H1 (cell line): ENCODE data around the gene AP4M1. TPM values are rescaled to one million over a fixed set of nuclear protein-coding genes. Genes with fewer than 3 reads are reported as not detected.

Experiments used
- CTCF ChIA-PET: fragments of 300-600 bp; sonication (Branson Sonifier 250); formaldehyde crosslinking; loops from one replicate; lab custom pipeline; 2021; ENCODE audit not compliant: partially characterized antibody; lab: Charles Lee
- POLR2A ChIA-PET: fragments of 300-600 bp; sonication (Branson Sonifier 250); formaldehyde crosslinking; loops from one replicate; lab custom pipeline; 2021; ENCODE audit warnings: inconsistent platforms; ENCODE audit not compliant: partially characterized antibody; lab: Charles Lee
- DNase-seq, 2 experiments: peaks; one replicate each; pipeline versions ENCODE4 v3.0.0 to v3.0.0-alpha.2; 2010 to 2022; ENCODE audit warnings: low spot score in 2 of 2, low read depth in 1 of 2, mixed read lengths in 1 of 2
- FAIRE-seq: peaks from 2 replicates; lab custom pipeline; 2011; peaks lifted over from hg19 to GRCh38; lab: Jason Lieb, UNC
- H2AFZ ChIP-seq: 2 replicates; pipeline ENCODE4 v1.8.1; 2012; ENCODE audit warnings: low read length, inconsistent platforms
- H2AK5ac ChIP-seq: 2 replicates; pipeline ENCODE4 v1.6.1; 2013; ENCODE audit warnings: low read depth, low read length
- H2BK120ac ChIP-seq: replicated peaks from 2 replicates; pipeline ENCODE3; 2013; ENCODE audit warnings: low read depth, low read length, inconsistent platforms
- H2BK12ac ChIP-seq: 2 replicates; pipeline ENCODE4 v1.6.1; 2013; ENCODE audit warnings: low read depth, low read length
- H2BK15ac ChIP-seq: 2 replicates; pipeline ENCODE4 v1.6.1; 2013; ENCODE audit warnings: low read length
- H2BK20ac ChIP-seq: 2 replicates; pipeline ENCODE4 v1.6.1; 2013; ENCODE audit warnings: low read length
- H2BK5ac ChIP-seq: 2 replicates; pipeline ENCODE4 v1.6.1; 2013; ENCODE audit warnings: low read depth, low read length
- H3K14ac ChIP-seq: 2 replicates; pipeline ENCODE4 v1.6.1; 2013; ENCODE audit warnings: inconsistent platforms; ENCODE audit not compliant: insufficient read length
- H3K18ac ChIP-seq: 2 replicates; pipeline ENCODE4 v1.6.1; 2013; ENCODE audit warnings: low read length; ENCODE audit errors: extremely low read depth
- H3K23ac ChIP-seq: 2 replicates; pipeline ENCODE4 v1.6.1; 2013; ENCODE audit warnings: inconsistent platforms; ENCODE audit not compliant: insufficient read length
- H3K23me2 ChIP-seq: 2 replicates; pipeline ENCODE4 v1.6.1; 2013; ENCODE audit warnings: low read depth, low read length
- H3K27ac ChIP-seq: 2 replicates; pipeline ENCODE4 v1.6.1; 2011; ENCODE audit warnings: low read depth, low read length, inconsistent platforms
- H3K27me3 ChIP-seq, 4 experiments: replicated peaks in 1 of 4; 1 replicate in 1 of 4; 2 replicates in 3 of 4; pipeline versions ENCODE4 v1.6.1 to v1.8.1; 2011 to 2013; ENCODE audit warnings: low read length in 3 of 4, mild to moderate bottlenecking in 3 of 4, inconsistent platforms in 2 of 4, mixed read lengths in 2 of 4, moderate library complexity in 1 of 4; ENCODE audit not compliant: control insufficient read depth in 3 of 4, insufficient read depth in 3 of 4; ENCODE audit errors: extremely low read depth in 1 of 4
- H3K36me3 ChIP-seq, 4 experiments: 2 replicates each; pipeline versions ENCODE4 v1.6.1 to v1.8.1; 2011 to 2013; ENCODE audit warnings: mild to moderate bottlenecking in 4 of 4, low read length in 3 of 4, moderate library complexity in 2 of 4, control low read depth in 1 of 4, inconsistent platforms in 1 of 4; ENCODE audit not compliant: insufficient read depth in 4 of 4, control insufficient read depth in 2 of 4
- H3K4ac ChIP-seq: replicated peaks from 2 replicates; pipeline ENCODE3; 2013; ENCODE audit warnings: low read length, low read depth, mixed read lengths, inconsistent platforms; ENCODE audit not compliant: insufficient read length
- H3K4me1 ChIP-seq, 4 experiments: replicated peaks in 1 of 4; 1 replicate in 1 of 4; 2 replicates in 3 of 4; pipeline versions ENCODE4 v1.6.1 to v1.8.1; 2011 to 2013; ENCODE audit warnings: low read length in 3 of 4, inconsistent platforms in 2 of 4, mixed read lengths in 1 of 4; ENCODE audit not compliant: insufficient read depth in 4 of 4, control insufficient read depth in 3 of 4
- H3K4me2 ChIP-seq, 2 experiments: 2 replicates each; pipeline versions ENCODE4 v1.6.1 to v1.8.1; 2011 to 2013; ENCODE audit warnings: low read depth in 2 of 2, low read length in 2 of 2, control low read depth in 1 of 2, inconsistent platforms in 1 of 2, mild to moderate bottlenecking in 1 of 2; ENCODE audit not compliant: insufficient read depth in 1 of 2
- H3K4me3 ChIP-seq, 4 experiments: fragments of 200-600, 300-600 bp in 1 of 4; sonication (generic), shearing (Covaris generic), sonication (Bioruptor Twin) in 1 of 4; 2 replicates each; pipeline versions ENCODE4 v1.5.1 to v1.8.1; 2011 to 2016; ENCODE audit warnings: low read length in 4 of 4, low read depth in 3 of 4, control low read depth in 2 of 4, inconsistent platforms in 2 of 4, mild to moderate bottlenecking in 2 of 4, mixed read lengths in 1 of 4, moderate library complexity in 1 of 4; ENCODE audit not compliant: insufficient read depth in 2 of 4; ENCODE audit errors: extremely low read depth in 1 of 4
- H3K56ac ChIP-seq: replicated peaks from 2 replicates; pipeline ENCODE3; 2013; ENCODE audit warnings: low read depth, mild to moderate bottlenecking, mixed read lengths, low read length, inconsistent platforms; ENCODE audit not compliant: insufficient read length
- H3K79me1 ChIP-seq: 2 replicates; pipeline ENCODE4 v1.6.1; 2013; ENCODE audit warnings: low read depth, low read length, control low read depth
- H3K79me2 ChIP-seq, 2 experiments: 2 replicates each; pipeline versions ENCODE4 v1.6.1 to v1.8.1; 2012 to 2013; ENCODE audit warnings: low read length in 2 of 2, mild to moderate bottlenecking in 2 of 2, inconsistent platforms in 1 of 2; ENCODE audit not compliant: insufficient read depth in 2 of 2, control insufficient read depth in 1 of 2
- H3K9ac ChIP-seq, 4 experiments: replicated peaks in 1 of 4; 1 replicate in 1 of 4; 2 replicates in 3 of 4; pipeline versions ENCODE4 v1.6.1 to v1.8.1; 2011 to 2013; ENCODE audit warnings: low read depth in 3 of 4, low read length in 3 of 4, control low read depth in 2 of 4, mild to moderate bottlenecking in 2 of 4, moderate library complexity in 2 of 4, inconsistent platforms in 1 of 4; ENCODE audit errors: extremely low read depth in 1 of 4
- H3K9me3 ChIP-seq, 2 experiments: 2 replicates each; pipeline versions ENCODE4 v1.6.1 to v1.8.1; 2012 to 2013; ENCODE audit warnings: mild to moderate bottlenecking in 2 of 2, moderate library complexity in 2 of 2, control low read depth in 1 of 2, inconsistent platforms in 1 of 2, low read depth in 1 of 2, low read length in 1 of 2, mixed read lengths in 1 of 2; ENCODE audit not compliant: insufficient read depth in 2 of 2
- H4K20me1 ChIP-seq, 2 experiments: replicated peaks in 1 of 2; 2 replicates each; pipeline versions ENCODE3 to v1.8.1; 2011 to 2013; ENCODE audit warnings: inconsistent platforms in 2 of 2, low read length in 2 of 2, mild to moderate bottlenecking in 1 of 2; ENCODE audit not compliant: insufficient read depth in 2 of 2, control insufficient read depth in 1 of 2
- H4K5ac ChIP-seq: 2 replicates; pipeline ENCODE4 v1.6.1; 2013; ENCODE audit warnings: low read length, low read depth, mixed read lengths, inconsistent platforms; ENCODE audit not compliant: insufficient read length
- H4K8ac ChIP-seq: 2 replicates; pipeline ENCODE4 v1.8.0; 2013; ENCODE audit warnings: mild to moderate bottlenecking, moderate library complexity, low read length, inconsistent platforms; ENCODE audit not compliant: insufficient read depth; ENCODE audit errors: extremely low read depth
- H4K91ac ChIP-seq: replicated peaks from 2 replicates; pipeline ENCODE3; 2013; ENCODE audit warnings: low read length, mixed read lengths, inconsistent platforms; ENCODE audit not compliant: insufficient read length
- KDM4A ChIP-seq: IDR thresholded peaks from one replicate; pipeline ENCODE4 v1.7.1; 2012; ENCODE audit warnings: low read depth, mild to moderate bottlenecking, moderate library complexity, low read length, inconsistent platforms; ENCODE audit not compliant: severe bottlenecking
- WGBS, 2 experiments: shearing (Covaris generic) in 1 of 2; methylation state at CpG; one replicate each; pipeline versions ENCODE4 v1.1.6 to v1.1.7; 2013 to 2015; ENCODE audit warnings: low lambda C conversion rate in 2 of 2, mixed read lengths in 2 of 2, inconsistent platforms in 1 of 2, low coverage in 1 of 2, missing lambda C conversion rate in 1 of 2; ENCODE audit not compliant: insufficient replicate concordance in 2 of 2, insufficient coverage in 1 of 2, insufficient read length in 1 of 2; ENCODE audit errors: extremely low coverage in 1 of 2, missing lambda C conversion rate in 1 of 2; 5-methylcytosine and 5-hydroxymethylcytosine counted together
- polyA plus RNA-seq, 7 experiments: library from polyadenylated mRNA; depleted of rRNA in 3 of 7; stranded (reverse) in 5 of 7; unstranded in 2 of 7; fragments of >200 nt in 5 of 7; fragments of 200-250 nt in 2 of 7; gene quantifications; 1 replicate in 5 of 7; 2 replicates in 1 of 7; 4 replicates in 1 of 7; pipeline versions ENCODE4 v1.2.1 to v1.2.3, GENCODE V29; 2011 to 2013; ENCODE audit warnings: missing spikeins in 2 of 7, mixed read lengths in 2 of 7
- total RNA-seq: library from RNA; stranded (reverse); fragmentation: NEBNext Ultra II Directional; extraction: Animal tissue kit (Norgen Biotek cat#: 25700); gene quantifications from 2 replicates; pipeline ENCODE4 v1.2.1, GENCODE V29; 2021

Gene AP4M1
- total and polyA plus RNA-seq, 2 of the 8 experiments (the other 6 are each of a cell fraction or from before 2014, with no cell fraction given) = 15.2 to 16.6 TPM

GRCh38 chr7:100120733-100121036, 19.2 kb downstream of the AP4M1 start:
- no peak for FAIRE-seq
- H4K8ac ChIP-seq = no peak overlapping the region
- POLR2A ChIA-PET = interaction anchor here (1.1 to 19.1 kb wide), 8 partner anchors 9 to 47 kb away, joined by 4 to 414 read pairs (median 7); partner anchors contain the start of genes AP4M1, COPS6, GAL3ST4 and MCM7
- H4K20me1 ChIP-seq = peaks cover 0 to 1% of the 10 kb centered on the region in 2 experiments
- H3K27ac ChIP-seq = no peak overlapping the region
- no peak overlapping the region for H3K56ac ChIP-seq
- no peak overlapping the region for H2BK20ac ChIP-seq
- no peak overlapping the region for H3K9ac ChIP-seq
- no peaks in the 10 kb centered on the region for H3K27me3 ChIP-seq
- peaks cover 8% of the 10 kb centered on the region for H3K23me2 ChIP-seq
- no peak overlapping the region for H4K5ac ChIP-seq
- H3K14ac ChIP-seq = no peak overlapping the region
- peaks cover 0 to 6% of the 10 kb centered on the region in 2 experiments; a peak in 1 of 4 replicates for H3K79me2 ChIP-seq
- CTCF ChIA-PET = interaction anchor here (0.7 to 1.6 kb wide), 4 partner anchors 10 to 96 kb away, joined by 3 to 10 read pairs (median 4); no protein-coding TSS in a partner anchor
- H4K91ac ChIP-seq = no peak overlapping the region
- no peak for DNase-seq
- no peak overlapping the region for H2BK5ac ChIP-seq
- WGBS, 2 experiments = 89% methylated on average over 1 of the region's 1 CpG; no CpG with 5 or more reads in 1 of the 2 experiments
- H3K4ac ChIP-seq = no peak overlapping the region
- H3K36me3 ChIP-seq = no peaks in the 10 kb centered on the region
- H3K18ac ChIP-seq = no peak overlapping the region
- H3K9me3 ChIP-seq = no peaks in the 10 kb centered on the region
- no peak overlapping the region for H2BK120ac ChIP-seq
- H2AK5ac ChIP-seq = no peak overlapping the region
- H2BK12ac ChIP-seq = no peak overlapping the region
- peak overlapping the region in 3 of 4 experiments; percentile 75 to 98 (median 92); a peak in 4 of 8 replicates for H3K4me3 ChIP-seq
- H3K4me2 ChIP-seq = peak overlapping the region; percentile 74 to 92
- H2AFZ ChIP-seq = no peak overlapping the region
- H3K79me1 ChIP-seq = 0 out of 2 replicates have a peak, but pooled peaks cover 4% of the 10 kb centered on the region
- no peak overlapping the region for H3K23ac ChIP-seq
- H3K4me1 ChIP-seq = peaks cover 0 to 5% (median 1%) of the 10 kb centered on the region in 4 experiments; a peak in 4 of 7 replicates
- H2BK15ac ChIP-seq = no peak overlapping the region
- TF ChIP-seq KDM4A = no peak
